Large intestine (tissue), 3 donors: ENCODE measurements around the gene NCKAP5. TPM values are rescaled to one million over a fixed set of nuclear protein-coding genes. Genes with fewer than 3 reads are reported as not detected.

Experiments used
- DNase-seq, 2 donors: peaks; one replicate each; pipeline versions ENCODE4 v3.0.0 to v3.0.0-alpha.2; 2013
- H3K27ac ChIP-seq: one replicate; pipeline ENCODE4 v1.5.1; 2013; ENCODE audit warnings: low read length
- H3K27me3 ChIP-seq: 2 replicates; pipeline ENCODE4 v1.6.1; 2013; ENCODE audit warnings: low read length; ENCODE audit not compliant: control insufficient read depth, insufficient read depth
- H3K36me3 ChIP-seq: 2 replicates; pipeline ENCODE4 v1.6.1; 2013; ENCODE audit warnings: low read length; ENCODE audit not compliant: control insufficient read depth, insufficient read depth
- H3K4me1 ChIP-seq: one replicate; pipeline ENCODE4 v1.6.1; 2013; ENCODE audit warnings: low read length; ENCODE audit not compliant: control insufficient read depth, insufficient read depth
- H3K4me3 ChIP-seq: one replicate; pipeline ENCODE4 v1.5.1; 2013; ENCODE audit warnings: low read length
- H3K9me3 ChIP-seq: one replicate; pipeline ENCODE4 v1.6.1; 2013; ENCODE audit warnings: mild to moderate bottlenecking, low read depth, low read length, moderate library complexity; ENCODE audit not compliant: control insufficient read depth
- WGBS: methylation state at CpG from one replicate; pipeline ENCODE4 v1.1.5; 2013; ENCODE audit warnings: low lambda C conversion rate; ENCODE audit not compliant: insufficient coverage; 5-methylcytosine and 5-hydroxymethylcytosine counted together
- polyA plus RNA-seq: library from polyadenylated mRNA; unstranded; fragments of 120-200 nt; gene quantifications from one replicate; pipeline ENCODE4 v1.2.1, GENCODE V29; 2013

The NCKAP5 gene
- polyA plus RNA-seq, 1 donor: 4.3 TPM

- Histone ChIP-seq H3K4me3 (no peak overlapping the region), H3K9me3 (no peaks in the 10 kb centered on the region), H3K27me3 (no peaks in the 10 kb centered on the region), H3K4me1 (no peaks in the 10 kb centered on the region), H3K27ac (no peak overlapping the region), H3K36me3 (no peaks in the 10 kb centered on the region)
- DNase-seq: peak in 1 of 2 donors; percentile 3
- no CpG with 5 or more reads among the region's 11 CpGs for WGBS
Observed at GRCh38 chr2:132974467-132975095, 593.7 kb downstream of the NCKAP5 start.

- DNase-seq: no peak
- H3K27ac ChIP-seq: no peak overlapping the region
- no peaks in the 10 kb centered on the region for H3K4me1 ChIP-seq
- no peaks in the 10 kb centered on the region for H3K27me3 ChIP-seq
- H3K36me3 ChIP-seq: no peaks in the 10 kb centered on the region
- H3K4me3 ChIP-seq: no peak overlapping the region
- no peaks in the 10 kb centered on the region for H3K9me3 ChIP-seq
- 83% methylated on average over 1 of the region's 7 CpGs for WGBS
Observed at GRCh38 chr2:132971310-132972061, 596.8 kb downstream of the NCKAP5 start.

DNA sequence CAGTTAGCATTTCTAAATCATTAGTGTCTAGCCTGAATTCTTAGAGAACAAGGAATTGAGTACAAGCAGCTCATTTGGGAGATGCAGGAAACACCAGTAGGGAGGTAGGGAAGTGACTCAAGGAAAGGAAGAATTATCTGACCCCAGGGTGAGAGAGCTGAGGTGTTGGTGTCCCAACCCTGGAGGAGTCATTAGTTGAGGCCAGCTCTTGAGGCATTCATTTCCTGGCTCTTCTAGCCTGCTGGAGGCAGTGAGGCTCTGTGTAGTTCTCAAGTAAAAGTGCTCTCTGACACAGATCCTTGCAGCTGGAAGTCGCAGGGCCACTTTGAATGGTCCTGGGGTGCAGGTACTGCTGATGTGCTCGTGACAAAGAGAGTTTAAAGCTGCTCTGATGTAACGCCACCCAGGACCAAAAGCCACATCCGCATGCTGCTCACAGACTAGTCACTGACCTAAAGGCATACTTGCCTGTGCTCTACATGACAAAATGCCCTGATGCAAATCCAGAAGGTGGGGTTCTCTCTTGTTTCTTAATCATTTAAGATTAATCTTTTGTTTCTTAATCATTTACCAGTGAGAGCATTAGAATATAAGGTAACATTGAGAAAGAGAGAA, 598.8 kb downstream of the NCKAP5 start:
- Histone ChIP-seq H3K27ac (no peak overlapping the region), H3K4me1 (no peaks in the 10 kb centered on the region), H3K27me3 (no peaks in the 10 kb centered on the region), H3K4me3 (no peak overlapping the region), H3K36me3 (no peaks in the 10 kb centered on the region), H3K9me3 (no peaks in the 10 kb centered on the region)
- 100% methylated on average over 1 of the region's 4 CpGs for WGBS
- DNase-seq: no peak

- Histone ChIP-seq H3K36me3 (no peaks in the 10 kb centered on the region), H3K27ac (no peak overlapping the region), H3K9me3 (no peaks in the 10 kb centered on the region), H3K4me3 (no peak overlapping the region), H3K27me3 (no peaks in the 10 kb centered on the region), H3K4me1 (no peaks in the 10 kb centered on the region)
- no peak for DNase-seq
Observed at GRCh38 chr2:132965460-132965859, 602.8 kb downstream of the NCKAP5 start.

GRCh38 chr2:132963161-132963560, 605.1 kb downstream of the NCKAP5 start:
- H3K4me1 ChIP-seq: no peaks in the 10 kb centered on the region
- no peaks in the 10 kb centered on the region for H3K36me3 ChIP-seq
- no peak for DNase-seq
- no peak overlapping the region for H3K4me3 ChIP-seq
- 80% methylated on average over 1 of the region's 2 CpGs for WGBS
- no peaks in the 10 kb centered on the region for H3K9me3 ChIP-seq
- no peak overlapping the region for H3K27ac ChIP-seq
- no peaks in the 10 kb centered on the region for H3K27me3 ChIP-seq

DNA sequence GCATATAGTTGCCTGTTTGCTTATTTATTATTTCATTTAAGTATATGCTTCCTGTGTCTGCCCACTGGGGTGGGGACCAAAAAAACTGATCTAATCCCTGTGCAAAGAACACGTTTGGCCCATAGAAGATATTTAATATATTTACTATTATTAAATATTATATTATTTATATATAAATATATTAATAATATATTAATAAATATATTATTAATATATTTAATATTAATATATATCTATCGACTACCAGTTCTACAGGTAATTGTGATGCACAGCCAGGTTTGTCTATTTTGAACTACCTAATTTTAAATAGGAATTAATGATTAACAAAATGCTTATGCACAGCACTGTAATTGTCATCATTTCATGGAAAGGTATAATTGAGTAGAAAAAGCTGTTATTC, 609.4 kb downstream of the NCKAP5 start:
- Histone ChIP-seq H3K36me3 (no peaks in the 10 kb centered on the region), H3K4me3 (no peak overlapping the region), H3K27me3 (no peaks in the 10 kb centered on the region), H3K27ac (no peak overlapping the region), H3K4me1 (no peaks in the 10 kb centered on the region), H3K9me3 (no peaks in the 10 kb centered on the region)
- DNase-seq: no peak
- WGBS: no CpG with 5 or more reads among the region's 2 CpGs

DNA sequence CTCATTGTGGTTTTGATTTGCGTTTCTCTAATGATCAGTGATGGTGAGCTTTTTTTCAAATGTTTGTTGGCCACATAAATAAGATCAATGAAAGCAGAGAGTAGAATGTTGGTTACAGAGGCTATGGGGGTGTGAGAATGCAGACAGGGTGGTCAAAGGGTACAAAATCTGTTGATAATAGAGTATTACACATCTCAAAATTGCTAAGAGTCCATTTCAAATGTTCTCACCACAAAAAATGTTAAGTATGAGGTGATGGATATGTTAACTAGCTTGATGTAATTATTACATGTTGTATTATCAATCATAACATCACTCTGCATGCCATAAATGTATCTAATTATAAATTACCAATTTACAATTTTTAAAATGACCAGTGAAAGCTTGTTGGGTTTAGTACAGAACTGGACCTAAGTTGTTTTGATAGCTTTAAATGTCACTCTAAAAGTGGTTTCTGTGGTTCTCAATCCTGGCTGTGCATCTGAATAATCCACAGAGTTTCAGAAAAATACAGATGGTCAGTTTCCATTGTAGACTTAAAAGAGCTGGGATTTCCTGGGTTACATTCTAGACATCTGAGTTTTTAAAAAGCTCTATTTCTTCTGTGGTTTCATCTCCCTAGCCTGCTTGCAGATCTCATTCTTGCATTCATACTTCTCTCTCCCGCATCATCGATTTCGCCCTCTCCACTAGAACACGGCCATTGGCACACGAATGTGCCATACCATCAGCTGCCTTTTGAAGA, 612.2 kb downstream of the NCKAP5 start:
- Histone ChIP-seq H3K4me3 (no peak overlapping the region), H3K4me1 (no peaks in the 10 kb centered on the region), H3K9me3 (no peaks in the 10 kb centered on the region), H3K27ac (no peak overlapping the region), H3K27me3 (no peaks in the 10 kb centered on the region), H3K36me3 (no peaks in the 10 kb centered on the region)
- 92% methylated on average over 6 of the region's 6 CpGs for WGBS
- no peak for DNase-seq

GRCh38 chr2:132953771-132954170, 614.5 kb downstream of the NCKAP5 start:
- Histone ChIP-seq H3K9me3 (no peaks in the 10 kb centered on the region), H3K27me3 (no peaks in the 10 kb centered on the region), H3K36me3 (no peaks in the 10 kb centered on the region), H3K4me1 (no peaks in the 10 kb centered on the region), H3K4me3 (no peak overlapping the region), H3K27ac (no peak overlapping the region)
- WGBS: no CpG with 5 or more reads among the region's 1 CpG
- DNase-seq: no peak

- no CpG with 5 or more reads among the region's 8 CpGs for WGBS
- Histone ChIP-seq H3K4me1 (no peaks in the 10 kb centered on the region), H3K36me3 (no peaks in the 10 kb centered on the region), H3K9me3 (no peaks in the 10 kb centered on the region), H3K27me3 (no peaks in the 10 kb centered on the region), H3K4me3 (no peak overlapping the region), H3K27ac (no peak overlapping the region)
- no peak for DNase-seq
Observed at GRCh38 chr2:132951008-132951714, 617.1 kb downstream of the NCKAP5 start.

- no peaks in the 10 kb centered on the region for H3K4me1 ChIP-seq
- H3K36me3 ChIP-seq: no peaks in the 10 kb centered on the region
- no peak overlapping the region for H3K27ac ChIP-seq
- no peak for DNase-seq
- no peaks in the 10 kb centered on the region for H3K27me3 ChIP-seq
- H3K9me3 ChIP-seq: no peaks in the 10 kb centered on the region
- H3K4me3 ChIP-seq: no peak overlapping the region
- WGBS: no CpG with 5 or more reads among the region's 3 CpGs
Observed at GRCh38 chr2:132949108-132949507, 619.2 kb downstream of the NCKAP5 start.
